ENCODE results near the gene PDPR.
"Not testable (repeated sequence)": the region's sequence is repeated elsewhere in the genome, so short reads cannot be mapped to it uniquely, and the experiment has no call there.

GRCh38 chr16:70204668-70205405 is 90.7 kb downstream of the PDPR start:
- not testable (repeated sequence) for TF ChIP-seq CTCF (conservative IDR thresholded peaks at IDR 0.05; ENCODE audit: low read length); EZH2phosphoT487 (IDR thresholded peaks at IDR 0.05; ENCODE audit: borderline replicate concordance, low read depth, low read length)
